ENCODE results near the gene ATP5ME. TPM values are rescaled to one million over a fixed set of nuclear protein-coding genes. Genes with fewer than 3 reads are reported as not detected.

The ATP5ME gene
- total RNA-seq, 1 experiment from 2014 or later = 425 TPM

- H2AK5ac ChIP-seq (ENCODE audit: insufficient read length, low read length) = no peak overlapping the region
- H2BK20ac ChIP-seq (ENCODE audit: low read depth, low read length, poor library complexity, severe bottlenecking) = no peak overlapping the region
- no peaks in the 10 kb centered on the region for H3K23me2 ChIP-seq (ENCODE audit: insufficient read length, low read depth, low read length, poor library complexity, severe bottlenecking)
- H3K56ac ChIP-seq (ENCODE audit: insufficient read length, low read depth, low read length) = no peak overlapping the region
- H2BK5ac ChIP-seq (ENCODE audit: insufficient read length, low read length) = no peak overlapping the region
- Mint-ChIP-seq H3K9me3 (peaks cover 0 to 1% of the 10 kb centered on the region in 2 experiments; a peak in 2 of 5 replicates), H3K27ac (no peak overlapping the region), H3K27me3 (ENCODE audit: low read depth) (peaks cover 6% of the 10 kb centered on the region), H3K4me1 (peaks cover 20 to 39% of the 10 kb centered on the region in 2 experiments), H3K36me3 (ENCODE audit: insufficient read depth in 1 of 3, low read depth in 3 of 3) (peaks cover 0 to 3% (median 0%) of the 10 kb centered on the region in 3 experiments; a peak in 1 of 7 replicates), H3K4me3 (peak overlapping the region; percentile 52 to 58; a peak in 3 of 5 replicates)
- no peaks in the 10 kb centered on the region for H3K79me2 ChIP-seq (ENCODE audit: insufficient read depth, low read length)
- no peak overlapping the region for H2BK15ac ChIP-seq (ENCODE audit: low read depth, low read length)
- peak overlapping the region; percentile 20 for H3K4me2 ChIP-seq (ENCODE audit: insufficient read depth, insufficient read length, low read length)
- DNase-seq = no peak
- no peak overlapping the region for H2AFZ ChIP-seq (ENCODE audit: low read length)
- H3K9ac ChIP-seq (ENCODE audit: extremely low read depth, insufficient read length, low read length) = no peak overlapping the region
- H2BK12ac ChIP-seq (ENCODE audit: insufficient read length, low read depth, low read length) = no peak overlapping the region
- no peak overlapping the region for H4K5ac ChIP-seq (ENCODE audit: insufficient read length, low read depth, low read length)
- no peaks in the 10 kb centered on the region for H3K79me1 ChIP-seq (ENCODE audit: insufficient read depth, low read depth, low read length, poor library complexity, severe bottlenecking)
- no peak for TF ChIP-seq CTCF (conservative IDR thresholded peaks at IDR 0.05)
- H4K20me1 ChIP-seq (ENCODE audit: control insufficient read depth, insufficient read depth, insufficient read length) = no peaks in the 10 kb centered on the region
- no peaks in the 10 kb centered on the region for H3K27me3 ChIP-seq (ENCODE audit: insufficient read depth, low read length)
- no peak overlapping the region for H3K27ac ChIP-seq (ENCODE audit: insufficient read length, low read depth, low read length)
- no peak overlapping the region for H3T11ph ChIP-seq (ENCODE audit: low read length)
- H3K9me3 ChIP-seq (ENCODE audit: control insufficient read depth, low read depth, low read length) = no peaks in the 10 kb centered on the region
- H3K18ac ChIP-seq (ENCODE audit: insufficient read length, low read depth, low read length) = peak overlapping the region; percentile 3
- H4K8ac ChIP-seq (replicated peaks; ENCODE audit: insufficient read length, low read depth, low read length) = no peak overlapping the region
- 0 out of 2 replicates have a peak overlapping the region, but pooled peaks have one; percentile 1 for H3K14ac ChIP-seq (ENCODE audit: insufficient read depth, low read length)
- no peak overlapping the region for H4K91ac ChIP-seq (ENCODE audit: insufficient read length, low read depth, low read length)
- WGBS (ENCODE audit: extremely low coverage, insufficient read length, low lambda C conversion rate) = no CpG with 5 or more reads among the region's 8 CpGs
- no peak overlapping the region for H2BK120ac ChIP-seq (ENCODE audit: low read depth, low read length, poor library complexity, severe bottlenecking)
- H3K4ac ChIP-seq (ENCODE audit: low read depth, low read length) = no peak overlapping the region
- peaks cover 7% of the 10 kb centered on the region; the same call in 1 of the 2 replicates for H3K4me1 ChIP-seq (ENCODE audit: insufficient read depth, low read length)
- no peak overlapping the region for H3K23ac ChIP-seq (ENCODE audit: insufficient read length, low read depth, low read length)
Measured at GRCh38 chr4:689723-690122, 15.6 kb upstream of the ATP5ME start.

All from H9 (cell line).